Measurements from ENCODE around the gene MAP2. TPM values are rescaled to one million over a fixed set of nuclear protein-coding genes. Genes with fewer than 3 reads are reported as not detected.

The MAP2 gene
- total RNA-seq, 1 donor from 2014 or later: 16.5 TPM

GRCh38 chr2:209761566-209761965, 337.7 kb downstream of the MAP2 start:
- Mint-ChIP-seq H3K36me3 (ENCODE audit: insufficient read depth) (no peaks in the 10 kb centered on the region), H3K4me1 (ENCODE audit: low read depth) (no peaks in the 10 kb centered on the region), H3K27ac (no peak overlapping the region), H3K9me3 (ENCODE audit: low read depth) (no peaks in the 10 kb centered on the region), H3K27me3 (peaks cover 44% of the 10 kb centered on the region), H3K4me3 (ENCODE audit: low read depth) (no peak overlapping the region)
- no peak for DNase-seq (ENCODE audit: low spot score, unreplicated experiment)
- TF ChIP-seq CTCF (IDR thresholded peaks at IDR 0.05; ENCODE audit: unreplicated experiment): no peak

- H3K36me3 Mint-ChIP-seq (ENCODE audit: insufficient read depth): no peaks in the 10 kb centered on the region
- H3K27ac Mint-ChIP-seq: no peak overlapping the region
- no peak for TF ChIP-seq CTCF (IDR thresholded peaks at IDR 0.05; ENCODE audit: unreplicated experiment)
- no peak for DNase-seq (ENCODE audit: low spot score, unreplicated experiment)
- H3K27me3 Mint-ChIP-seq: peaks cover 50% of the 10 kb centered on the region
- no peaks in the 10 kb centered on the region for H3K9me3 Mint-ChIP-seq (ENCODE audit: low read depth)
- no peaks in the 10 kb centered on the region for H3K4me1 Mint-ChIP-seq (ENCODE audit: low read depth)
- H3K4me3 Mint-ChIP-seq (ENCODE audit: low read depth): no peak overlapping the region
These were observed 338.7 kb downstream of the MAP2 start for GRCh38 chr2:209762563-209762962.

DNA sequence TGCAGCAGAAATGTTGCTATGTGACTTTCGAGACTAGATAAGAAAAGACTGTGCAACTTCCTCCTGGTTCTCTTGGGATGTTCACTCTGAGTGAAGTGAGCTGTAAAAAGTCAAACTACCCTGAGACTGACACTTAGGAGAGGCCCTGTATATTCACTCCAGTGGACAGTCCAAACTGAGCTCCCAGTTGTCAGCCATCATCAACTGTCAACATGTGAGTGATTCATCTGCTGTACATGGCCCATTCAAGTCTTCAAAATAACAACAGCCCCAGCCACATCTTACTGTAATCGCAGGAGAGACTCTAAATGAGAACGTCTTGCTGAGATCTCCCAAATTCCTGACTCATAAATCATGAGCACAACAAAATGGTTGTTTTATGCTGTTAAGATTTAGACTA, 339.3 kb downstream of the MAP2 start:
- no peak for DNase-seq (ENCODE audit: low spot score, unreplicated experiment)
- no peaks in the 10 kb centered on the region for H3K36me3 Mint-ChIP-seq (ENCODE audit: insufficient read depth)
- H3K9me3 Mint-ChIP-seq (ENCODE audit: low read depth): no peaks in the 10 kb centered on the region
- no peak overlapping the region for H3K4me3 Mint-ChIP-seq (ENCODE audit: low read depth)
- no peak overlapping the region for H3K27ac Mint-ChIP-seq
- H3K4me1 Mint-ChIP-seq (ENCODE audit: low read depth): no peaks in the 10 kb centered on the region
- no peak for TF ChIP-seq CTCF (IDR thresholded peaks at IDR 0.05; ENCODE audit: unreplicated experiment)
- peaks cover 48% of the 10 kb centered on the region for H3K27me3 Mint-ChIP-seq

- Mint-ChIP-seq H3K27ac (no peak overlapping the region), H3K9me3 (ENCODE audit: low read depth) (no peaks in the 10 kb centered on the region), H3K4me3 (ENCODE audit: low read depth) (no peak overlapping the region), H3K4me1 (ENCODE audit: low read depth) (peaks cover 2% of the 10 kb centered on the region), H3K36me3 (ENCODE audit: insufficient read depth) (no peaks in the 10 kb centered on the region), H3K27me3 (peaks cover 51% of the 10 kb centered on the region)
- DNase-seq (ENCODE audit: low spot score, unreplicated experiment): no peak
- no peak for TF ChIP-seq CTCF (IDR thresholded peaks at IDR 0.05; ENCODE audit: unreplicated experiment)
These were observed 342.8 kb downstream of the MAP2 start for GRCh38 chr2:209766613-209767012.

GRCh38 chr2:209767316-209767715, 343.5 kb downstream of the MAP2 start:
- Mint-ChIP-seq H3K4me1 (ENCODE audit: low read depth) (peaks cover 2% of the 10 kb centered on the region), H3K9me3 (ENCODE audit: low read depth) (no peaks in the 10 kb centered on the region), H3K27me3 (peaks cover 50% of the 10 kb centered on the region), H3K27ac (no peak overlapping the region), H3K4me3 (ENCODE audit: low read depth) (no peak overlapping the region), H3K36me3 (ENCODE audit: insufficient read depth) (no peaks in the 10 kb centered on the region)
- TF ChIP-seq CTCF (IDR thresholded peaks at IDR 0.05; ENCODE audit: unreplicated experiment): no peak
- DNase-seq (ENCODE audit: low spot score, unreplicated experiment): no peak
